Suprapubic skin (tissue), 3 donors: Measurements from ENCODE around the gene ACYP2.

Source experiments
- POLR2A ChIP-seq, 2 donors: fragments of 450-650 bp; IDR thresholded peaks; one replicate each; pipeline ENCODE4 v1.6.1; 2017; ENCODE audit warnings: antibody characterized with exemption in 2 of 2, mild to moderate bottlenecking in 2 of 2, moderate library complexity in 2 of 2
- TF ChIP-seq, protein P1 (sequence below), 2 donors: fragments of 200-600 bp in 1 of 2; fragments of 450-650 bp in 1 of 2; sonication (generic) in 1 of 2; IDR thresholded peaks; one replicate each; pipeline ENCODE4 v1.5.1; 2016 to 2019; ENCODE audit warnings: antibody characterized with exemption in 2 of 2, mild to moderate bottlenecking in 1 of 2, moderate library complexity in 1 of 2

GRCh38 chr2:54161660-54162424 is 46.4 kb downstream of the ACYP2 start:
- TF ChIP-seq, protein P1, sequence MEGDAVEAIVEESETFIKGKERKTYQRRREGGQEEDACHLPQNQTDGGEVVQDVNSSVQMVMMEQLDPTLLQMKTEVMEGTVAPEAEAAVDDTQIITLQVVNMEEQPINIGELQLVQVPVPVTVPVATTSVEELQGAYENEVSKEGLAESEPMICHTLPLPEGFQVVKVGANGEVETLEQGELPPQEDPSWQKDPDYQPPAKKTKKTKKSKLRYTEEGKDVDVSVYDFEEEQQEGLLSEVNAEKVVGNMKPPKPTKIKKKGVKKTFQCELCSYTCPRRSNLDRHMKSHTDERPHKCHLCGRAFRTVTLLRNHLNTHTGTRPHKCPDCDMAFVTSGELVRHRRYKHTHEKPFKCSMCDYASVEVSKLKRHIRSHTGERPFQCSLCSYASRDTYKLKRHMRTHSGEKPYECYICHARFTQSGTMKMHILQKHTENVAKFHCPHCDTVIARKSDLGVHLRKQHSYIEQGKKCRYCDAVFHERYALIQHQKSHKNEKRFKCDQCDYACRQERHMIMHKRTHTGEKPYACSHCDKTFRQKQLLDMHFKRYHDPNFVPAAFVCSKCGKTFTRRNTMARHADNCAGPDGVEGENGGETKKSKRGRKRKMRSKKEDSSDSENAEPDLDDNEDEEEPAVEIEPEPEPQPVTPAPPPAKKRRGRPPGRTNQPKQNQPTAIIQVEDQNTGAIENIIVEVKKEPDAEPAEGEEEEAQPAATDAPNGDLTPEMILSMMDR (IDR thresholded peaks at IDR 0.05), result no peak
- TF ChIP-seq POLR2A (IDR thresholded peaks at IDR 0.05), result no peak
